NB4 (cell line): ENCODE results near the gene RFC3.

Experiments
- POLR2A ChIP-seq: IDR thresholded peaks from 2 replicates; pipeline ENCODE4 v1.6.1; 2011; ENCODE audit warnings: mild to moderate bottlenecking; ENCODE audit not compliant: insufficient read length; ENCODE audit errors: extremely low read depth
- TF ChIP-seq, protein P1 (sequence below): IDR thresholded peaks from one replicate; pipeline ENCODE4 v1.5.1; 2012; ENCODE audit warnings: low read depth, low read length

DNA sequence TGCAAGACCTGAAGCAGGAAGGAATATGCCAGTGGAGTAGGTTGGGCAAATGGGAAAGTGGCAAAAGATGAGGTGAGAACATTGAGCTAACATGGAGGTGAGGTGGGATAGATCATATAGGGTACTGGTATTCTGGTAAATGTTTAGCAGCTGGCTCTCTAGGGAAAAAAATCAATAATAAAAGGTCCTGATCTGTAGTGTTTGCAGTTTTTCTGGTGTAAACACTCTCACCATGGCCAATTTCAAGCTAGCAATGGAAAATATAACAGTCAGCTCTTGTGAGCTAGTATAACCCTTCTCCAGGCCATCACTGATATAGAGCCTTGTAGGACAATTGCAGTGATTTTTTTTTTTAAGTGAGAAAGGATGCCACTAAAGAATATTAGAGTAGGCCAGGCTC, 31.3 kb downstream of the RFC3 start:
- TF ChIP-seq, protein P1, sequence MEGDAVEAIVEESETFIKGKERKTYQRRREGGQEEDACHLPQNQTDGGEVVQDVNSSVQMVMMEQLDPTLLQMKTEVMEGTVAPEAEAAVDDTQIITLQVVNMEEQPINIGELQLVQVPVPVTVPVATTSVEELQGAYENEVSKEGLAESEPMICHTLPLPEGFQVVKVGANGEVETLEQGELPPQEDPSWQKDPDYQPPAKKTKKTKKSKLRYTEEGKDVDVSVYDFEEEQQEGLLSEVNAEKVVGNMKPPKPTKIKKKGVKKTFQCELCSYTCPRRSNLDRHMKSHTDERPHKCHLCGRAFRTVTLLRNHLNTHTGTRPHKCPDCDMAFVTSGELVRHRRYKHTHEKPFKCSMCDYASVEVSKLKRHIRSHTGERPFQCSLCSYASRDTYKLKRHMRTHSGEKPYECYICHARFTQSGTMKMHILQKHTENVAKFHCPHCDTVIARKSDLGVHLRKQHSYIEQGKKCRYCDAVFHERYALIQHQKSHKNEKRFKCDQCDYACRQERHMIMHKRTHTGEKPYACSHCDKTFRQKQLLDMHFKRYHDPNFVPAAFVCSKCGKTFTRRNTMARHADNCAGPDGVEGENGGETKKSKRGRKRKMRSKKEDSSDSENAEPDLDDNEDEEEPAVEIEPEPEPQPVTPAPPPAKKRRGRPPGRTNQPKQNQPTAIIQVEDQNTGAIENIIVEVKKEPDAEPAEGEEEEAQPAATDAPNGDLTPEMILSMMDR = no peak
- TF ChIP-seq POLR2A = no peak
